Tibial nerve (tissue), 3 donors: ENCODE results near the gene PAX3.

Experiments
- CTCF ChIP-seq, 5 experiments: fragments of 200-600 bp in 3 of 5; fragments of 450-650 bp in 2 of 5; sonication (generic) in 3 of 5; IDR thresholded peaks; one replicate each; pipeline ENCODE4 v1.5.1; 2016 to 2019; ENCODE audit warnings: antibody characterized with exemption in 5 of 5, mild to moderate bottlenecking in 3 of 5, moderate library complexity in 2 of 5
- POLR2A ChIP-seq, 2 donors: fragments of 450-650 bp; IDR thresholded peaks; one replicate each; pipeline ENCODE4 v1.6.1; 2017; ENCODE audit warnings: antibody characterized with exemption in 2 of 2, mild to moderate bottlenecking in 2 of 2, moderate library complexity in 2 of 2

DNA sequence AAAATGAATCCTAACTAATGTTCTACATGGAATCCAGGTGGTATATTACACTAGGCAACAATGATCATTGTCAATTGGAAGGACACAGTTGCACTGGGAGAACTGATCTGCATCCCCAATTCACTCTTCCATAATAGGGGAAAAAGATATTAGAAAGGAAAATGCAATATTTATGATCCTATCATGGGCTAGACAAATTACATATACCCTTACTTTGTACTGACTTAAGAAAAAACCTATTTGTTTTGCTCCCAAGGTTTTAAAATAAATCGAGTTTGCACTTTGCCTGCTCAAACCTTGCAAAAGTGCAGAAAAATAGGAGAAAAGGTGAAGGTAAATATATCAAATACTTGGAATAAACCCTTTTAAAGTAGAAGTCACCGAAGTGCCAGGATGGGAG, 11.0 kb upstream of the PAX3 start:
- TF ChIP-seq CTCF (IDR thresholded peaks at IDR 0.05) (no peak), POLR2A (IDR thresholded peaks at IDR 0.05) (no peak)
